CD4-positive, alpha-beta T cell (primary cell): ENCODE results near the gene F8. TPM values are rescaled to one million over a fixed set of nuclear protein-coding genes. Genes with fewer than 3 reads are reported as not detected.
"Not testable (repeated sequence)": the region's sequence is repeated elsewhere in the genome, so short reads cannot be mapped to it uniquely, and the experiment has no call there.

Experiments
- ATAC-seq: fragments of 200-7000 bp; cut with Tn5 transposase; one replicate; pipeline ENCODE4 v1.10.0; 2022; ENCODE audit warnings: mild to moderate bottlenecking; ENCODE audit not compliant: poor library complexity
- CTCF ChIA-PET: fragments of 350-600 bp; sonication (Branson Sonifier 250); formaldehyde crosslinking; loops from one replicate; lab custom pipeline; 2021; ENCODE audit warnings: antibody characterized with exemption, inconsistent platforms; lab: Charles Lee
- POLR2A ChIA-PET: fragments of 350-600 bp; sonication (Branson Sonifier 250); formaldehyde crosslinking; loops from one replicate; lab custom pipeline; 2021; ENCODE audit warnings: antibody characterized with exemption, inconsistent platforms; lab: Charles Lee
- DNase-seq, 14 experiments: peaks; one replicate each; pipeline ENCODE4 v3.0.0-alpha.2; 2013 to 2020; ENCODE audit warnings: mixed read lengths in 2 of 14
- H3K27ac ChIP-seq, 2 donors: one replicate each; pipeline versions ENCODE4 v1.5.1 to v1.7.0; 2013; ENCODE audit warnings: low read length in 2 of 2, low read depth in 1 of 2, mild to moderate bottlenecking in 1 of 2
- H3K27me3 ChIP-seq, 2 experiments: 1 replicate in 1 of 2; 2 replicates in 1 of 2; pipeline versions ENCODE4 v1.6.1 to v1.7.0; 2013; ENCODE audit warnings: low read length in 2 of 2, control low read depth in 1 of 2, mild to moderate bottlenecking in 1 of 2, moderate library complexity in 1 of 2; ENCODE audit not compliant: insufficient read depth in 2 of 2, control insufficient read depth in 1 of 2
- H3K36me3 ChIP-seq: one replicate; pipeline ENCODE4 v1.6.1; 2013; ENCODE audit warnings: low read length, control low read depth; ENCODE audit not compliant: insufficient read depth
- H3K4me1 ChIP-seq: one replicate; pipeline ENCODE4 v1.6.1; 2013; ENCODE audit warnings: low read length, control low read depth; ENCODE audit not compliant: insufficient read depth
- H3K4me3 ChIP-seq: one replicate; pipeline ENCODE4 v1.5.1; 2013; ENCODE audit warnings: mild to moderate bottlenecking, low read length, moderate library complexity
- H3K9me3 ChIP-seq, 2 experiments: 1 replicate in 1 of 2; 2 replicates in 1 of 2; pipeline versions ENCODE4 v1.6.1 to v1.7.0; 2013; ENCODE audit warnings: low read length in 2 of 2, mild to moderate bottlenecking in 2 of 2, control low read depth in 1 of 2, moderate library complexity in 1 of 2; ENCODE audit not compliant: control insufficient read depth in 1 of 2, insufficient read depth in 1 of 2
- H3K27ac Mint-ChIP-seq: one replicate; pipeline ENCODE4 v1.8.0; 2020; ENCODE audit warnings: mixed read lengths
- H3K27me3 Mint-ChIP-seq: one replicate; pipeline ENCODE4 v1.8.0; 2021; ENCODE audit warnings: mixed read lengths
- H3K36me3 Mint-ChIP-seq: one replicate; pipeline ENCODE4 v1.8.0; 2021; ENCODE audit warnings: low read depth, mixed read lengths
- H3K4me1 Mint-ChIP-seq: one replicate; pipeline ENCODE4 v1.8.0; 2021; ENCODE audit warnings: low read depth, mixed read lengths
- H3K4me3 Mint-ChIP-seq: one replicate; pipeline ENCODE4 v1.8.0; 2020; ENCODE audit warnings: mild to moderate bottlenecking, mixed read lengths
- H3K9me3 Mint-ChIP-seq: one replicate; pipeline ENCODE4 v1.8.0; 2020; ENCODE audit warnings: mixed read lengths
- CTCF ChIP-seq: fragments of 200-600 bp; IDR thresholded peaks from one replicate; pipeline ENCODE4 v1.8.0; 2022; ENCODE audit warnings: antibody characterized with exemption, mild to moderate bottlenecking
- intact Hi-C, 2 experiments: fragments of 100-400 bp; cut with DNase I in 1 of 2; cut with micrococcal nuclease in 1 of 2; formaldehyde crosslinking; loops; one replicate each; pipeline versions ENCODE4 v1.15.1 to v1.9.0; 2023 to 2025; cut with DNase I, micrococcal nuclease
- total RNA-seq, 174 experiments: library from RNA in 2 of 174; stranded (reverse) in 2 of 174; gene quantifications; one replicate each; pipeline ENCODE4 v1.2.3 and lab custom pipeline; 2021 to 2026

The F8 gene
- total RNA-seq, 2 experiments from 2014 or later, result 0.66 to 0.67 TPM

DNA sequence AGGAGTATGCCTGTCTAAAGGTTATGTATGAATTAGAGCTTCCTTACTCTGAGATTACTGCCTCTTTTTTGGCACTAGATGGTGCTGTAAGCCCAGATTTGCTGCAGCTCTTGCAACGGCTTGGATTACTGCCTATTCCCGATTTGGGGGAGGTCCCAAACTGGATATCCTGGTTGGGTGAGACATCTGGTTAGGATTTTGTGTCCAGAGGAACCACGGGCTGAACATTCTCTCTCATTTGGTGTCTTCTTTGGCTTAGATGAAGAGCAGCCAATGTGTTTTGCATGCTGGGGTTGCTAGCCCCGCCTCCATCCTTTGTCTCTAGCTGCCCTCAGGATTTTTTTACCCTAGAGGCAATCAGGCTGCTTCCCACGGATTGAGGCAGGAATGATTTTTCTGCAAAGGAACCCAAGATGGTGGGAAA is 104.5 kb downstream of the F8 start:
- Mint-ChIP-seq H3K36me3 (no peaks in the 10 kb centered on the region), H3K9me3 (no peaks in the 10 kb centered on the region), H3K27ac (no peak overlapping the region), H3K27me3 (peaks cover 5% of the 10 kb centered on the region), H3K4me1 (no peaks in the 10 kb centered on the region), H3K4me3 (peak overlapping the region; percentile 72)
- peak; percentile 64 for TF ChIP-seq CTCF
- ATAC-seq, result peak; percentile 58
- peak in 9 of 14 experiments; percentile 0 to 62 (median 25) for DNase-seq
- Histone ChIP-seq H3K9me3 (no peaks in the 10 kb centered on the region), H3K27ac (no peak overlapping the region), H3K27me3 (no peaks in the 10 kb centered on the region), H3K36me3 (no peaks in the 10 kb centered on the region), H3K4me1 (no peaks in the 10 kb centered on the region), H3K4me3 (no peak overlapping the region)
- ChIA-PET CTCF (interaction anchor here (0.7 to 1.3 kb wide), 2 partner anchors 66 to 168 kb away, joined by 3 to 4 read pairs; no protein-coding TSS in a partner anchor), POLR2A (interaction anchor here (0.8 kb wide), 1 partner anchor 8 kb away, joined by 3 read pairs; no protein-coding TSS in a partner anchor)
- intact Hi-C loops, result loop anchor here (2.0 to 5.0 kb wide), 3 partner anchors 169 to 903 kb away; no protein-coding TSS in a partner anchor

- H3K27me3 ChIP-seq, result no peaks in the 10 kb centered on the region
- no peaks in the 10 kb centered on the region for H3K36me3 Mint-ChIP-seq
- ATAC-seq (no peak), DNase-seq (no peak)
- no peaks in the 10 kb centered on the region for H3K4me1 ChIP-seq
- no peaks in the 10 kb centered on the region for H3K9me3 ChIP-seq
- H3K27me3 Mint-ChIP-seq, result peaks cover 16% of the 10 kb centered on the region
- H3K27ac Mint-ChIP-seq, result no peak overlapping the region
- H3K27ac ChIP-seq, result no peak overlapping the region
- POLR2A ChIA-PET, result no interaction called here
- no peak overlapping the region for H3K4me3 Mint-ChIP-seq
- intact Hi-C loops, result no loop called here
- CTCF ChIA-PET, result no interaction called here
- no peaks in the 10 kb centered on the region for H3K4me1 Mint-ChIP-seq
- no peak for TF ChIP-seq CTCF
- no peaks in the 10 kb centered on the region for H3K36me3 ChIP-seq
- no peaks in the 10 kb centered on the region for H3K9me3 Mint-ChIP-seq
- no peak overlapping the region for H3K4me3 ChIP-seq
These were observed 108.5 kb downstream of the F8 start for GRCh38 chrX:154914052-154914451.

- H3K9me3 ChIP-seq, H3K27ac Mint-ChIP-seq, DNase-seq, H3K9me3 Mint-ChIP-seq, H3K27me3 ChIP-seq, H3K27ac ChIP-seq, intact Hi-C loops, CTCF ChIA-PET, H3K36me3 ChIP-seq, POLR2A ChIA-PET, H3K4me3 ChIP-seq, ATAC-seq, H3K4me3 Mint-ChIP-seq, H3K4me1 ChIP-seq, H3K4me1 Mint-ChIP-seq, H3K36me3 Mint-ChIP-seq: not testable (repeated sequence)
- peaks cover 17% of the 10 kb centered on the region for H3K27me3 Mint-ChIP-seq
These were observed 112.0 kb downstream of the F8 start for GRCh38 chrX:154910528-154910927.

DNA sequence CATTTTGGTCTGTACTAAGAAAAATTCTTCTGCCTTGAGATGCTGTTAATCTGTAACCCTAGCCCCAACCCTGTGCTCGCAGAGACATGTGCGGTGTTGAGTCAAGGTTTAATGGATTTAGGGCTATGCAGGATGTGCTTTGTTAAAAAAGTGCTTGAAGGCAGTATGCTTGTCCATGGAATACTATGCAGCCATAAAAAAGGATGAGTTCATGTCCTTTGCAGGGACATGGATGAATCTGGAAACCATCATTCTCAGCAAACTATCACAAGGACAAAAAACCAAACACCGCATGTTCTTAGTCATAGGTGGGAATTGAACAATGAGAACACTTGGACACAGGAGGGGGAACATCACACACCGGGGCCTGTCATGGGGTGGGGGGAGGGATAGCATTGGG is 112.5 kb downstream of the F8 start:
- intact Hi-C loops, POLR2A ChIA-PET, DNase-seq, H3K4me3 Mint-ChIP-seq, H3K36me3 ChIP-seq, CTCF ChIA-PET, H3K4me1 ChIP-seq, H3K27me3 ChIP-seq, H3K9me3 Mint-ChIP-seq, H3K4me1 Mint-ChIP-seq, H3K36me3 Mint-ChIP-seq, H3K27ac ChIP-seq, H3K9me3 ChIP-seq, H3K27ac Mint-ChIP-seq, ATAC-seq, H3K4me3 ChIP-seq: not testable (repeated sequence)
- H3K27me3 Mint-ChIP-seq, result peaks cover 17% of the 10 kb centered on the region
